ENCODE data around the gene GULP1. TPM values are rescaled to one million over a fixed set of nuclear protein-coding genes. Genes with fewer than 3 reads are reported as not detected.
A peak's percentile ranks its signal among the peaks of the same experiment; 100 is the strongest.

GULP1 gene
- total and polyA plus RNA-seq, 7 donors = 5.6 to 18.0 (median 11.3) TPM

GRCh38 chr2:188478724-188479123 lies 187.1 kb downstream of the GULP1 start:
- WGBS, 3 donors = 14 to 55% (median 29%) methylated on average over 1 of the region's 1 CpG
- intact Hi-C loops (cut with DNase I) = no loop called here

DNA sequence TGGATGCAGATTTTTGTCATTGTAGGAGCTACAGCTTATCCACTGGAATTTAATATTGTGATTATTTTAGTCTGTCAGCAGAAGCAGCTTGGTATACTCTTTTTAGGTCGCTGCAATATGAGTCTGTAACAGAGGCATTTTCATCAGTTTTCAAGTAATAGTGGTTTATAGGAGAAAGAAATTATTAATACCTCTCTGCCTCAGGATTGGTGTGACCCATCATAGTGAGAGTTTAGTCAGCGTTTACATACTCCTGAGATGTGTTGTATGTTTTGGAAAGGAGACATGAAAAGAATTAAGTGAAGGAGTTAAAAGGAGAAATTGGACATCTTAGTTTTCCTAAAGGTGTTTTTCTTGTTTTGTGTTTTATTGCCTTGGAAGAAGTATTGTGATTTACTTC lies 189.8 kb downstream of the GULP1 start:
- 90 to 98% (median 95%) methylated on average over 2 of the region's 2 CpGs for WGBS, 3 donors
- DNase-seq = no peak
- H3K9me3 ChIP-seq = no peaks in the 10 kb centered on the region
- no peak for ATAC-seq
- H3K36me3 ChIP-seq (ENCODE audit: insufficient read depth in 1 of 2, low read depth in 1 of 2) = no peaks in the 10 kb centered on the region
- H3K27ac ChIP-seq = no peak overlapping the region
- TF ChIP-seq, protein P1, sequence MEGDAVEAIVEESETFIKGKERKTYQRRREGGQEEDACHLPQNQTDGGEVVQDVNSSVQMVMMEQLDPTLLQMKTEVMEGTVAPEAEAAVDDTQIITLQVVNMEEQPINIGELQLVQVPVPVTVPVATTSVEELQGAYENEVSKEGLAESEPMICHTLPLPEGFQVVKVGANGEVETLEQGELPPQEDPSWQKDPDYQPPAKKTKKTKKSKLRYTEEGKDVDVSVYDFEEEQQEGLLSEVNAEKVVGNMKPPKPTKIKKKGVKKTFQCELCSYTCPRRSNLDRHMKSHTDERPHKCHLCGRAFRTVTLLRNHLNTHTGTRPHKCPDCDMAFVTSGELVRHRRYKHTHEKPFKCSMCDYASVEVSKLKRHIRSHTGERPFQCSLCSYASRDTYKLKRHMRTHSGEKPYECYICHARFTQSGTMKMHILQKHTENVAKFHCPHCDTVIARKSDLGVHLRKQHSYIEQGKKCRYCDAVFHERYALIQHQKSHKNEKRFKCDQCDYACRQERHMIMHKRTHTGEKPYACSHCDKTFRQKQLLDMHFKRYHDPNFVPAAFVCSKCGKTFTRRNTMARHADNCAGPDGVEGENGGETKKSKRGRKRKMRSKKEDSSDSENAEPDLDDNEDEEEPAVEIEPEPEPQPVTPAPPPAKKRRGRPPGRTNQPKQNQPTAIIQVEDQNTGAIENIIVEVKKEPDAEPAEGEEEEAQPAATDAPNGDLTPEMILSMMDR (IDR thresholded peaks at IDR 0.05) = no peak
- no peak overlapping the region for H3K4me3 ChIP-seq
- H3K4me1 ChIP-seq = no peaks in the 10 kb centered on the region
- intact Hi-C loops (cut with DNase I) = no loop called here
- H3K27me3 ChIP-seq (ENCODE audit: insufficient read depth in 3 of 3, low read length in 2 of 3) = no peaks in the 10 kb centered on the region

More at GRCh38 chr2:188478724-188479123, 187.1 kb downstream of the GULP1 start:
- Histone ChIP-seq H3K36me3 (ENCODE audit: insufficient read depth in 1 of 2, low read depth in 1 of 2) (no peaks in the 10 kb centered on the region), H3K9me3 (no peaks in the 10 kb centered on the region), H3K27ac (no peak overlapping the region), H3K4me3 (no peak overlapping the region), H3K4me1 (no peaks in the 10 kb centered on the region), H3K27me3 (ENCODE audit: insufficient read depth in 3 of 3, low read length in 2 of 3) (no peaks in the 10 kb centered on the region)
- TF ChIP-seq, protein P1 (IDR thresholded peaks at IDR 0.05) = no peak
- DNase-seq (no peak), ATAC-seq (peak in 3 of 4 donors; percentile 55 to 69 (median 61))

DNA sequence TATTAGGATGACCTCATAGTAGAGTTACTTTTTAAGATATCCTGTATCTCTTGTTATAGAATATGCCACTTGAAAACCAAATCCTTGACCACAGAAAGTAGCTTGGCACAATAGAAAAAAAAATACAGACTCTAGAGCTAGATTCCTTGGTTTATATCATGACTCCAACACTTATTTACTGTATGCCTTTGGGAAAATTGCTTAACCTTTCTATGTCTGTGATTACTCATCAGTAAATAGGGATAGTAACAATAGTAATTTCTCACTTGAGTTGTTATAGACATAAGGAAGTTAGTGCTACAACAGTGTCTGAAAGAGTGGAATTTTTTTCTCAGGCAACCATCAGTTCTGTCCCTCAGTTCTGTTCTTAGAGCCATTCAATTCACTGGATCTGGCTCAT lies 193.8 kb downstream of the GULP1 start:
- Histone ChIP-seq H3K4me3 (no peak overlapping the region), H3K27me3 (ENCODE audit: insufficient read depth in 3 of 3, low read length in 2 of 3) (no peaks in the 10 kb centered on the region), H3K36me3 (ENCODE audit: insufficient read depth in 1 of 2, low read depth in 1 of 2) (no peaks in the 10 kb centered on the region), H3K27ac (no peak overlapping the region), H3K9me3 (no peaks in the 10 kb centered on the region), H3K4me1 (no peaks in the 10 kb centered on the region)
- ATAC-seq = no peak
- no peak for DNase-seq
- intact Hi-C loops (cut with DNase I) = no loop called here
- TF ChIP-seq, protein P1 (IDR thresholded peaks at IDR 0.05) = no peak

DNA sequence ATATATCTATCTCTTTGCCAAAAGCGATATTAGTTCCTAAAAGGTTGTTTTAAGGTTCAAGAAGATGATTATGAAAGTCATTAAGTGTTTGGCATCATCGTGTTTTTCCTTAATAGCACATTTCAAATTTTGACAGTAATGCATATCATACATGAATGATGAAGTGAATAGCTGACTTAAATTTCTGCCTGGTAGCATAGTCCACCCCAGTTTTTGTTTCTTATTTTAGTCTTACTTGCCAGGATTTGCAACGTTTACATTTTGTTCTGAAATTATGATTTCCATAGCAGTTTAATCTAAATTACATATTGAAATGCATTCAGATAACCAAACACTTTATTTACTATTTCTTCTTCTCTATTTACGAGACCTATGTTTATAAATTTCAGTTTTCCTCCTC lies 201.1 kb downstream of the GULP1 start:
- Histone ChIP-seq H3K9me3 (no peaks in the 10 kb centered on the region), H3K36me3 (ENCODE audit: insufficient read depth in 1 of 2, low read depth in 1 of 2) (no peaks in the 10 kb centered on the region), H3K27me3 (ENCODE audit: insufficient read depth in 3 of 3, low read length in 2 of 3) (no peaks in the 10 kb centered on the region), H3K27ac (no peak overlapping the region), H3K4me1 (no peaks in the 10 kb centered on the region), H3K4me3 (no peak overlapping the region)
- WGBS, 3 donors = 94 to 95% (median 95%) methylated on average over 4 of the region's 4 CpGs
- ATAC-seq (no peak), DNase-seq (no peak)
- TF ChIP-seq, protein P1 (IDR thresholded peaks at IDR 0.05) = no peak
- intact Hi-C loops (cut with DNase I) = no loop called here

DNA sequence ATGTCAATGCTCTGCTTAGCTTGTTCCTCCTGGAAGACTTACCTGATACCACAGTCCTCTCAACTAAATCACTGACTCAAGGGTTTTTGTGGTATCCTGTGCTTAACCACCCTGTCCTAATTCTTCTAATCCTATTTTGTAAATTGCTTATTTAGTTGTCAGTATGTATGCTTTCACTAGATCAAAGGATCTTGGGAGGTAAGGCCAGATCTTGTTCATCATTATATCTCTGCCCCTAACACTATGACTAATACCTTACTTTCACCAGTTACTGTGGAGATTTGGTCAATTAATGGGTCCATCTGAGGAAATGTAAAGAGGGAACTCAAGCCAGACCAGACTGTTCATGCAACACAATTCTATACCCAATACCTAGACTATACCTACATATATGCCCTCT lies 203.2 kb downstream of the GULP1 start:
- TF ChIP-seq, protein P1 (IDR thresholded peaks at IDR 0.05) = no peak
- Histone ChIP-seq H3K27ac (no peak overlapping the region), H3K27me3 (ENCODE audit: insufficient read depth in 3 of 3, low read length in 2 of 3) (no peaks in the 10 kb centered on the region), H3K4me1 (no peaks in the 10 kb centered on the region), H3K4me3 (no peak overlapping the region), H3K36me3 (ENCODE audit: insufficient read depth in 1 of 2, low read depth in 1 of 2) (no peaks in the 10 kb centered on the region), H3K9me3 (no peaks in the 10 kb centered on the region)
- intact Hi-C loops (cut with DNase I) = no loop called here
- DNase-seq (no peak), ATAC-seq (no peak)

Data from psoas muscle (tissue), 8 donors.